ENCODE results near the gene FAM174B.

Gene FAM174B

GRCh38 chr15:92584105-92584504, 71.5 kb downstream of the FAM174B start:
- DNase-seq (ENCODE audit: low read depth): no peak
- no peak overlapping the region for H3K4me3 ChIP-seq (ENCODE audit: control insufficient read depth, low read depth, low read length)
- no peak for TF ChIP-seq CTCF (conservative IDR thresholded peaks at IDR 0.05; ENCODE audit: control insufficient read depth, insufficient read depth, low read depth, low read length)

GRCh38 chr15:92583096-92584034, 72.2 kb downstream of the FAM174B start:
- no peak overlapping the region for H3K4me3 ChIP-seq (ENCODE audit: control insufficient read depth, low read depth, low read length)
- TF ChIP-seq CTCF (conservative IDR thresholded peaks at IDR 0.05; ENCODE audit: control insufficient read depth, insufficient read depth, low read depth, low read length): no peak
- no peak for DNase-seq (ENCODE audit: low read depth)

- DNase-seq (ENCODE audit: low read depth): no peak
- no peak for TF ChIP-seq CTCF (conservative IDR thresholded peaks at IDR 0.05; ENCODE audit: control insufficient read depth, insufficient read depth, low read depth, low read length)
- H3K4me3 ChIP-seq (ENCODE audit: control insufficient read depth, low read depth, low read length): no peak overlapping the region
Measured at GRCh38 chr15:92582206-92582605, 73.4 kb downstream of the FAM174B start.

GRCh38 chr15:92580933-92581445, 74.6 kb downstream of the FAM174B start:
- TF ChIP-seq CTCF (conservative IDR thresholded peaks at IDR 0.05; ENCODE audit: control insufficient read depth, insufficient read depth, low read depth, low read length): no peak
- DNase-seq (ENCODE audit: low read depth): no peak
- no peak overlapping the region for H3K4me3 ChIP-seq (ENCODE audit: control insufficient read depth, low read depth, low read length)

- no peak for TF ChIP-seq CTCF (conservative IDR thresholded peaks at IDR 0.05; ENCODE audit: control insufficient read depth, insufficient read depth, low read depth, low read length)
- H3K4me3 ChIP-seq (ENCODE audit: control insufficient read depth, low read depth, low read length): no peak overlapping the region
- DNase-seq (ENCODE audit: low read depth): no peak
Measured at GRCh38 chr15:92580521-92580920, 75.1 kb downstream of the FAM174B start.

GRCh38 chr15:92579931-92580470, 75.6 kb downstream of the FAM174B start:
- no peak for TF ChIP-seq CTCF (conservative IDR thresholded peaks at IDR 0.05; ENCODE audit: control insufficient read depth, insufficient read depth, low read depth, low read length)
- DNase-seq (ENCODE audit: low read depth): no peak

More at GRCh38 chr15:92579931-92580470, 75.6 kb downstream of the FAM174B start:
- H3K4me3 ChIP-seq (ENCODE audit: control insufficient read depth, low read depth, low read length): no peak overlapping the region
